NCI-H2196 treated with DMSO at 0.1 percent for 48 hours (cell line): ENCODE data around the gene RRAGD.

ENCODE experiments used
- DNase-seq: peaks from one replicate; lab custom pipeline; 2025; ENCODE audit not compliant: unreplicated experiment; lab: John Stamatoyannopoulos, UW

RRAGD gene

GRCh38 chr6:89346433-89346832 lies 65.6 kb downstream of the RRAGD start:
- DNase-seq = no peak

GRCh38 chr6:89339565-89339964 lies 72.5 kb downstream of the RRAGD start:
- DNase-seq = no peak

GRCh38 chr6:89335164-89335563 lies 76.9 kb downstream of the RRAGD start:
- DNase-seq = no peak

GRCh38 chr6:89330910-89331309 lies 81.2 kb downstream of the RRAGD start:
- DNase-seq = no peak

- DNase-seq = no peak
These were observed 83.1 kb downstream of the RRAGD start for GRCh38 chr6:89328976-89329375.

- DNase-seq = no peak
These were observed 87.8 kb downstream of the RRAGD start for GRCh38 chr6:89324304-89324703.

GRCh38 chr6:89323511-89323971 lies 88.5 kb downstream of the RRAGD start:
- no peak for DNase-seq

- no peak for DNase-seq
These were observed 90.7 kb downstream of the RRAGD start for GRCh38 chr6:89321131-89321970.

GRCh38 chr6:89320012-89320559 lies 92.0 kb downstream of the RRAGD start:
- no peak for DNase-seq

- DNase-seq = no peak
These were observed 95.0 kb downstream of the RRAGD start for GRCh38 chr6:89317067-89317466.

- no peak for DNase-seq
These were observed 96.7 kb downstream of the RRAGD start, which contains the start of gene GABRR2 for GRCh38 chr6:89315249-89315885. TSS of gene GABRR2 (minus strand) at chr6:89315299. CDS start at chr6:89315165, 134 bp downstream.

GRCh38 chr6:89314692-89315091 lies 97.4 kb downstream of the RRAGD start:
- DNase-seq = no peak
